Measurements from ENCODE around the gene LPCAT3.

LPCAT3 gene

GRCh38 chr12:6936636-6937480 lies 81.4 kb downstream of the LPCAT3 start:
- peak; percentile 80 for DNase-seq

DNA sequence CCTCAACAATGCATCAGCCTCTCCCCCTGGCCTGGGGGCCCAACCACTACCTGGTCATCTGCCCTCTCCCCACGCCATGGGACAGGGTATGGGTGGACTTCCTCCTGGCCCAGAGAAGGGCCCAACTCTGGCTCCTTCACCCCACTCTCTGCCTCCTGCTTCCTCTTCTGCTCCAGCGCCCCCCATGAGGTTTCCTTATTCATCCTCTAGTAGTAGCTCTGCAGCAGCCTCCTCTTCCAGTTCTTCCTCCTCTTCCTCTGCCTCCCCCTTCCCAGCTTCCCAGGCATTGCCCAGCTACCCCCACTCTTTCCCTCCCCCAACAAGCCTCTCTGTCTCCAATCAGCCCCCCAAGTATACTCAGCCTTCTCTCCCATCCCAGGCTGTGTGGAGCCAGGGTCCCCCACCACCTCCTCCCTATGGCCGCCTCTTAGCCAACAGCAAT lies 82.1 kb downstream of the LPCAT3 start:
- DNase-seq, result no peak

DNA sequence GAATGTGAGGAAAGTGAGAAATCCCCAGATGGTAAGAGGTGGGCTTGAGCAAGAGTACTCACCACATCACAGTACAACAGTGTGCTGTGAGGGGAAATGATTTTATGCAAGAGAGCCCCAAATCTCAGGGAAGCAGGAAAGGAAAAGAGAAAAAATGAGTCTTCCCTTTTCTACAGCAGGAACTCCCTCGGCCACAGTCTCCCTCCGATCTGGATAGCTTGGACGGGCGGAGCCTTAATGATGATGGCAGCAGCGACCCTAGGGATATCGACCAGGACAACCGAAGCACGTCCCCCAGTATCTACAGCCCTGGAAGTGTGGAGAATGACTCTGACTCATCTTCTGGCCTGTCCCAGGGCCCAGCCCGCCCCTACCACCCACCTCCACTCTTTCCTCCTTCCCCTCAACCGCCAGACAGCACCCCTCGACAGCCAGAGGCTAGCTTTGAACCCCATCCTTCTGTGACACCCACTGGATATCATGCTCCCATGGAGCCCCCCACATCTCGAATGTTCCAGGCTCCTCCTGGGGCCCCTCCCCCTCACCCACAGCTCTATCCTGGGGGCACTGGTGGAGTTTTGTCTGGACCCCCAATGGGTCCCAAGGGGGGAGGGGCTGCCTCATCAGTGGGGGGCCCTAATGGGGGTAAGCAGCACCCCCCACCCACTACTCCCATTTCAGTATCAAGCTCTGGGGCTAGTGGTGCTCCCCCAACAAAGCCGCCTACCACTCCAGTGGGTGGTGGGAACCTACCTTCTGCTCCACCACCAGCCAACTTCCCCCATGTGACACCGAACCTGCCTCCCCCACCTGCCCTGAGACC lies 82.7 kb downstream of the LPCAT3 start:
- peak; percentile 10 for DNase-seq

GRCh38 chr12:6934110-6934509 lies 84.2 kb downstream of the LPCAT3 start:
- peak; percentile 1 for DNase-seq

DNA sequence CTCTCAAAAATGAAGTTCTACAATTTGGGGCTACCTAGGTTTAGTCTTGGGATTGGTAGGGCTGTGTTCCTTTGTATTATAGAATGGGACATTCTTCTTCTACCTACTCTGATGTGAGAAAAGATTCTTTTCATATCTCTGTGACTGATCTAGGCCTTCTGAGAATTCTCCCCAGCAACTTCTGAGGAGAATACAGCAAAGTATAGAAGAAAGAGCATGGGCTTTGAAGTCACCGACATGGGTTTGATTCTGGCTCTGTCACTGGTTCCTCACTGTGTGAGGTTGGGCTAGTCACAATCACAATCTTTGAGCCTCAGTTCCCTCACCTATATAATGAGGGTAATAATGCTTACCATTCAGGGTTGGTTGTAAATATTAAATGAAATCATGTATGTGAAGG lies 85.5 kb downstream of the LPCAT3 start:
- DNase-seq, result no peak

- DNase-seq, result no peak
Measured at GRCh38 chr12:6929466-6930452, 88.5 kb downstream of the LPCAT3 start.

- no peak for DNase-seq
Measured at GRCh38 chr12:6928703-6929407, 89.4 kb downstream of the LPCAT3 start.

- no peak for DNase-seq
Measured at GRCh38 chr12:6928022-6928702, 90.1 kb downstream of the LPCAT3 start.

- peak; percentile 64 for DNase-seq
Measured at GRCh38 chr12:6927379-6928021, 90.8 kb downstream of the LPCAT3 start, which contains the start of gene ATN1. ATN1 (plus strand) TSS chr12:6927959; CDS start chr12:6934002, 6,043 bp downstream.

All from stimulated activated CD4-positive, alpha-beta T cell treated with anti-CD3 and anti-CD28 coated beads, Interleukin-15, amount 100 ng/mL, for 24 hours (primary cell).